Stimulated activated CD4-positive, alpha-beta T cell treated with anti-CD3 and anti-CD28 coated beads, TNF-alpha, amount 100 ng/mL, for 1 hour (primary cell): ENCODE results near the gene LIPE.
A peak's percentile ranks its signal among the peaks of the same experiment; 100 is the strongest.

Source experiments
- DNase-seq, 3 donors: peaks; one replicate each; pipeline ENCODE4 v3.0.0-alpha.2; 2020; ENCODE audit warnings: low read depth in 3 of 3, low spot score in 1 of 3

The LIPE gene

GRCh38 chr19:42412661-42413076 lies 14.5 kb downstream of the LIPE start:
- no peak for DNase-seq

GRCh38 chr19:42412227-42412626 lies 15.0 kb downstream of the LIPE start:
- DNase-seq = no peak

DNA sequence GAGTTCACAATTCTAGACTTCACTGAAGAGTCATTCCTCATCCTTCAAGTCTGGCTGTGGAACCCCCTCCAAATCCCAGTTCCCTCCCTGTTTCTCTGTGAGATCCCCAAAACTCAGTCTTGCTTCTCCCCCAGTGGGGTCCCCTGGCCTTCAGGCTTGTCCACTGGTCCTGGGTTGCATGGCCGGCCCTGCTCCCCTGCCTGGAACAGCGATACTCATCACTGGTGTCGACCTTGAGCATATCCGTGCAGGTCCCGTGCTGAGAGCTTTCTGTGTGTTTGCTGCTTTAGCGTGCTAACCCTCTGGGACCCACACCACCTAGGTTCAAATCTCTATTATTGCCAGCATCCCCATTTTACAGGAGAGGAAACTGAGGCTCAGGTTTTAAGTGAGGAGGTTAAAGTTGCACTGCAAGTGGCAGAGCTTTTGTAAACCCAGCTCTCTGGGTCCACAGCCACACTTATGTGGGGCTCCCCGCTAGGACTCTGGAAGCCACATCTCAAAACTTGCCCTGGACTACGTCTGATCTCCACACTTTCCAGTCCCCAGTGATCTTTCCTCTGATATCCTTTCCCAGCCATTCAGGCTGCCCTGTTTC lies 15.5 kb downstream of the LIPE start:
- DNase-seq = no peak

- no peak for DNase-seq
Observed at GRCh38 chr19:42410371-42410770, 16.8 kb downstream of the LIPE start.

DNA sequence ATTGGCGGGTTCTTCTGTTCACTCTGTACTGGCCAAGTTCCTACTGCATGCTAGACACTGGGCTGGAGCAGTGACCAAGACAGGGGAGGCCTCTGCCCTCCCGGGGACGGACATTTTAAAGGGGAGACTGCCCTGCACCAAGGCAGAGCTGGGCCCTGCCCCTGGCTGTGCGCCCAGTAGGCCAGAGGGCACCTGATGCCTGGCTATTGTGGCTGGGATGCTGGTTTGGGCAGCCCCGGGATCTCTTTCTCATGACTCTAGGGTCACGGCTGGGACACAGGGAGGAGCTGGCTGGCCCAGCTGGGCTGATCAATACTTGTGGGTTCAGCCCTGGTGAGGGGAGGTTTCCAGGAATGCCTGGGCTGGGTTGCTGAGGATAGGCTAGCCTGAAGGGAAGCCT lies 17.7 kb downstream of the LIPE start:
- no peak for DNase-seq

DNA sequence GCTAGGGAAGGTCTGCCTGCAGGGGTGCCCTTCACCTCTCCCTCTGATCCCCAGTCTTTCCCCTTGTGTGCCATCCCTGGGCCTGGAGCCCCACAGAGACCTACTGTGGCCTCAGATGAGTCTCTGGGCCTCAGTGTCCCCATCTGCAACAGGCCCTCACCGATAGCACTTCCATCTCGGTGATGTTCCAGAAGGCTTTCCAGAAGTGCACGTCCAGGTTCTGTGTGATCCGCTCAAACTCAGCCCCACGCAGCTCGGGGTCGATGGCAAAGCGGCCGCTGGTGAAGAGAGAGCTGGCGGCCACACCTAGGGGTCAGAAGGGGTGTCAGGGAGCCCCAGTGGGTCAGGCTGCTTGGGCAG lies 19.4 kb downstream of the LIPE start:
- no peak for DNase-seq

GRCh38 chr19:42407085-42407815 lies 19.9 kb downstream of the LIPE start:
- no peak for DNase-seq

DNA sequence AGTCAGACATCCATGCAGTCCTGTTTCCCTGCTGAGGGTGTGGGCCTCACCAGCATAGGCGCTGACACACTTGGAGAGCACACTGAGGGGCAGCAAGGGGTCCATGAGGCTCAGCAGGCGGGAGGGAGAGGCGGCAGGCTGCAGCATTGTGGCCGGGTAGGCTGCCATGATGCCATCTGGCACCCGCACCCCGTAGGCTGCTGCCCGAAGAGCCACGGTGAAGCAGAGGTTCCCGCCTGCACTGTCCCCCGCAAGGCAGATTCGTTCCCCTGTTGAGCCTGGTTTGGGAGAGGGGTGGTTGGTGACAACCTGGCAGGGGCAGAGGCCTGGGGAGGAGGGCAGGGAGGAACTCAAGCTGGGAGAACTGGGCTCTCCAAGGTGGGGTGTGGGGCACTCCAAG lies 21.1 kb downstream of the LIPE start:
- no peak for DNase-seq

DNA sequence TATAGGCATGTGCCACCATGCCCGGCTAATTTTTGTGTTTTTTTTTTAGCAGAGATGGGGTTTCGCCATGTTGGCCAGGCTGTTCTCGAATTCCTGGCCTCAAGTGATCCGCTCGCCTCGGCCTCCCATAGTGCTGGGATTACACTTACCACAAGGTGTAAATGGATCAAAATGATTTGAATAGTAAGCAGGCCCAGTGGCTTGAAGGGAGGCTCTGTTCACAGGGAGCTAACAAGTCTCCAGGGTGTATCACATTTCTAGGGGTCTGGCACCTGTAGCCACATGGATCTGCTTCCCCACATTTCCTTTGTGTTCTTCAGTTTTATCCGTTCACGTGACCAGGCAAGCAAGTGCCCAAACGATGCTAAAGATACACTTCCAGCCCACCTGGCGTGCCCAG lies 23.6 kb downstream of the LIPE start:
- DNase-seq = no peak

DNA sequence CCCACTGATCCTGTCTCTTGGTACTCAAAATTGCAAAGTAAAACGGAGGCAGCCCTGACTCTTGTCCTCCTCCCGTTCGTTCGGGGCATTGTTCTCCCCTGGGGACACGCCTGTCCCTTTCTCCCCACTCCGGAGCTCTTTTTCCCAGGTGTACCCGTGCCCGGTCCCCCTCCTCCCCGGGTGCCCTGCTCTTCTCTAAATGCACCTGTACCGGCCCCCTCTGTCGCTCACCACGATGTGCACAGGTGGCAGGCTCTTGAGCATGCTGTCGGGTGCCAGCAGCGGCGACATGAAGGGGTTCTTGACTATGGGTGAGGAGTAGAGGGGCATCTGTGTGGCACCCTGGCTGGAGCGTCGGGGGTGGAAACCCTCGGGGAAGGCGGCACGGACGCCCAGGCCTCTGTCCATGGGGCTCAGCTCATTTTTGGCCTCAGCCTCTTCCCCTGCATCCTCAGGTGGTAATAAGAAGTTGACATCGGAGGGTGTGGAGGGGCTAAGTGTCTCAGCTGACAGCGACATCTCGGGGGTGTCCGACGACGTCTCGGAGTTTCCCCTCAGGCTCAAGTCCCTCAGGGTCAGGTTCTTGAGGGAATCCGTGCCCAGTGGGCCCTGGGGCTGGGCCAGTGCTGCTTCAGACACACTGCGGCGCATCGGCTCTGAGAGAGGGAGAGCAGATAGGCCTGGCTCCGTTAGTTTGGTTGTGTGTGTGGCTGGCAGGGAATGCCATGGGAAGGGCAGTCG lies 24.6 kb downstream of the LIPE start:
- DNase-seq = no peak

GRCh38 chr19:42401365-42402303 lies 25.6 kb downstream of the LIPE start:
- peak; percentile 45 to 77 (median 46) for DNase-seq

DNA sequence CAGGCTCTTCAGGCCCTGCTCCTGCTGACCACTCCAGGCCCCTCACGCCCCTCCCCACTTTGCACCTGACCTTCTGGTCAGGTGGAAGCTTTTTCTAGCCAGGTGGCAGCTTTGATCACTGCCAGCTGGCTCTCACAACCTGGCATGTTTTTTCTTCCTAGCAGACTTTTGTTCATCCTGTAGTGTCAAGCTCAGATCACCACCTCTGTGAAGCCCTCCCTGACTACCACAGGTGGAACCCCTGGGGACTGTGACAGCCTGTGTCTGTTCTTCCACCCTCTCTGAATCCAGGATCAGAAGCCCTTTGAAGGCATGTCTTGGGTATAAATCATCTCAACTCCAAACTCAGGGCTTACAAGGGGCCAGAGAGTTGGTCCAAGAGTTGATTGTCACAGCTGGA lies 26.8 kb downstream of the LIPE start:
- DNase-seq = no peak

GRCh38 chr19:42397263-42398166 lies 29.7 kb downstream of the LIPE start:
- DNase-seq = no peak

DNA sequence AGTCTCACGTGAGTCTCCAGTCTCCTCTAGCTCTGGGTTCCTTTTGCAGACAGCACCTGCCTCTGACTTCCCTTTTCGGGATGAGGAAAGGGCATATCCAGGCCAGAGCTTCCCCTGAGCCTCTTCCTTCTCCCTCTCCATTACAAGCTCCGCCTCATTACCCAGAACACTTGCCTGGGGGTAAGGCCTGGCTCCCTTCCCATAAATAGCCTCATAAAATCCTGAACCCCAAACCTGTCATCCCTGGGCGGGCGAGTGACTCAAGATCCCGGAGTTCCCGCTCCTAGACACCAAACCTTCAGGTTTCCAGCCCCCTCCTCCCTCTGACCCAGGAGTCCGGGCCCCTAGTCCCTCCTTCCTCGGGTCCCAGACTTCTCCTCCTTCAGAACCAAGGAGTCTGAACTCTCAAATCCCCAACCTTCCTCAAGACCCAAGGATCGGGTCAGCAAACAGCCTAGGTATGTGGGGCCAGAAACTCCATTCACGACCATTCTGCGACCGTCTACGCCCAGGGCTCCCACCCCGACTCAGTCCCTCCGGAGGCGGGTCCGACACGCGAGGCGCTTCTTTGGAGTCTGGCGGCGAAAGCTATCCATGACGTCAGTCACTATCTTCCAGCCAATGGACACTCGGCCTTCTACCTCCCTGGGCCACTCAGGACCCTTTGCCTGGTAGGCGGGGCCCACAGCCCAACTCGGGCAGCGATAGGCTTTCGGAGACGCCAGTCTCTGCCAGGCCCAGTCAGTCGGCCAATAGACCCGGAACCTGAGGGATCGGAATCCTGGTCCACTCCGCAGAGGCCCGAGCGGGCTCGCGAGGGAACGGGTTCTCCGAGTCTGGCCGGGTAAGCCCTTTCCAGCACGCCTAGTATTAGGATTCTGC lies 30.6 kb downstream of the LIPE start:
- DNase-seq = peak; percentile 78 to 90 (median 83)

- DNase-seq = no peak
Observed at GRCh38 chr19:42394751-42395150, 32.4 kb downstream of the LIPE start.

- DNase-seq = no peak
Observed at GRCh38 chr19:42392165-42392564, 35.0 kb downstream of the LIPE start.

- DNase-seq = no peak
Observed at GRCh38 chr19:42389899-42390298, 37.3 kb downstream of the LIPE start, which contains the start of gene CNFN. Gene CNFN, minus strand, starts transcription at chr19:42390297. Its CDS starts 1,260 bp downstream, at chr19:42389037.

DNA sequence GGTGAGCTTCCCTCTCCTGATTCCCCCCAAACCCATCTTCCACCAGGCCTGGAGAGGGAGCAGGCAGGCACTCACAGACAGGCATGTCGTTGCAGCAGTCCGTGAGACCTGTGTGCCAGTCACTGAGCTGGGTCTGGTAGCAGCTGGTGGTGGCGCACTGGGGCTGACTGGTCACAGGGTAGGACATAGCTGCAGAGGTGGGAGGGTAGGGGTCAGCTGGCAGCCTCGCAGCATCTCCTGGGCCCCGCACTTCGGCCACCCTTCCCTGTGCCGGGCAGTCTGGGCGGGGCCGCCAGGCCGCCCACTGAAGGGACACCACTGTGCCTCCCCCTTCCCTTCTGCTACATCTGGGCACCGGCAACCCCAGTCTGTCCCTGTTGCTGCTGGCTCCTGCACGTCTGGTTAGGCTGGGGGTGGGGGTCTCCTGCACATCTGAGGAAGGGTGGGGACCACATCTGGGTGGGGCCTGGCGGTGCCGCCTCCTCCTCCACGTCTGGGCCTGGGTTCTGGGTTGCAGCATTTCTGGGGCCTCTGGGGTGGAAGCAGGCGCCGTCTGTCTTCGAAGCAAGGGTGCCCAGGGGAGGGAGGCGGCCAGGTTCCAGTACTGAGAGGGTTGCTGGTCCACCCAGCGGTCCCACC lies 38.2 kb downstream of the LIPE start:
- DNase-seq = no peak
